Ascending aorta (tissue), 2 donors: ENCODE measurements around the gene CD302. TPM values are rescaled to one million over a fixed set of nuclear protein-coding genes. Genes with fewer than 3 reads are reported as not detected.

Experiments used
- DNase-seq, 2 donors: peaks; one replicate each; pipeline ENCODE4 v3.0.0-alpha.2; 2019; ENCODE audit warnings: low spot score in 2 of 2
- H3K27ac ChIP-seq, 2 donors: fragments of 200-600 bp; sonication (generic); one replicate each; pipeline ENCODE4 v1.5.1; 2016 to 2017; ENCODE audit warnings: mild to moderate bottlenecking in 1 of 2
- H3K27me3 ChIP-seq: fragments of 200-600 bp; sonication (generic); one replicate; pipeline ENCODE4 v1.5.1; 2017
- H3K36me3 ChIP-seq, 2 donors: fragments of 200-600 bp; sonication (generic); one replicate each; pipeline ENCODE4 v1.5.1; 2016
- H3K4me1 ChIP-seq, 2 donors: fragments of 200-600 bp; sonication (generic); one replicate each; pipeline ENCODE4 v1.5.1; 2016 to 2017; ENCODE audit warnings: mild to moderate bottlenecking in 1 of 2
- H3K4me3 ChIP-seq, 2 donors: fragments of 200-600 bp; sonication (generic); one replicate each; pipeline ENCODE4 v1.5.1; 2016 to 2017; ENCODE audit warnings: mild to moderate bottlenecking in 1 of 2
- H3K9me3 ChIP-seq, 2 donors: fragments of 200-600 bp; sonication (generic); one replicate each; pipeline ENCODE4 v1.5.1; 2016
- CTCF ChIP-seq, 3 experiments: fragments of 200-600 bp in 2 of 3; fragments of 450-650 bp in 1 of 3; sonication (generic) in 2 of 3; IDR thresholded peaks; one replicate each; pipeline ENCODE4 v1.5.1; 2016 to 2019; ENCODE audit warnings: antibody characterized with exemption in 3 of 3, mild to moderate bottlenecking in 1 of 3, moderate library complexity in 1 of 3
- intact Hi-C: fragments of 100-400 bp; cut with DNase I; formaldehyde crosslinking; loops from one replicate; pipeline ENCODE4 v1.15.1; 2023
- total RNA-seq: library from RNA; depleted of rRNA; stranded (reverse); fragments of >200 nt; gene quantifications from one replicate; pipeline ENCODE4 v1.1.0, GENCODE V29; 2016

CD302 gene
- total RNA-seq, 1 donor from 2014 or later, result 30.9 TPM

DNA sequence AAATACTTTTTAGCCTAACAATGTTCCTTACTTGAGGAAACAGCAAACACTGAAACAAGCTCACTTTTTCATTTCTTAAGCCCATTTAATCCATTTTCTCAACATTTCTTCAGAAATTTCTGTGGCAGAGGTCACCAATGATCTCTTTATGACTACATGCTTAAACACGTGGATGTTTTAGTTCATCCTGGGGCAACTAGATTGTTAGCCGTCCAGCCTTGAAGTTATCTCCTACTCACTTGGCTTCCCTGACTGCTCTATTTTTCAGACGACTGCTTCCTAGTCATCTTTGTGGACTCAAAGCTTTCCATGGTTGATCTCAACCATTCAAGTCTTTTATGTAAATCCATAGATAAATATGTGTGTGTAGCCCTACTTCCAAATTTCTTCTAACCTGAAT lies 24.1 kb downstream of the CD302 start:
- H3K4me3 ChIP-seq, result no peak overlapping the region
- H3K9me3 ChIP-seq, result no peaks in the 10 kb centered on the region
- peaks cover 9 to 18% of the 10 kb centered on the region in 2 donors for H3K36me3 ChIP-seq
- TF ChIP-seq CTCF (IDR thresholded peaks at IDR 0.05), result no peak
- H3K27me3 ChIP-seq, result no peaks in the 10 kb centered on the region
- H3K27ac ChIP-seq, result no peak overlapping the region
- H3K4me1 ChIP-seq, result no peaks in the 10 kb centered on the region
- intact Hi-C loops, result no loop called here
- no peak for DNase-seq

DNA sequence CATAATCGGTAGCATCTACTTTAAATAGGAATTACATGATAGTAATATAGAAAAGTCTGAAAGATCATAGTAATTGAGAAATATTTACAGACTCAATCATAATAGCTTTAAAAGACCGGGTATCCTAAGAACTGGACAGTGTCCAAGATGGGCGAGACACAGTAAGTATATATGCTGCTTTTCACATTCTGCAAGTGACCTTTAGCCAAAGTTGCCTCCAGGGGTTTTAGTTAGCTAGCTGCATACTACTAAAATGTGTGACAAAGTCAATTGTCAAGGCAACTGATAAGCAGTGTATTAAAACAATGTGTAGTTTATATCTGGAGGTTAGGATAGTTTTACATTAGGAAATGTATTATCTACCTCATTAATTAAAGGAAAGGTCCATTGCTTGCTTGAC lies 24.6 kb downstream of the CD302 start:
- no peak for DNase-seq
- Histone ChIP-seq H3K4me3 (no peak overlapping the region), H3K4me1 (no peaks in the 10 kb centered on the region), H3K27me3 (no peaks in the 10 kb centered on the region), H3K36me3 (peaks cover 9 to 18% of the 10 kb centered on the region in 2 donors), H3K9me3 (no peaks in the 10 kb centered on the region), H3K27ac (no peak overlapping the region)
- no peak for TF ChIP-seq CTCF (IDR thresholded peaks at IDR 0.05)
- intact Hi-C loops, result no loop called here

- TF ChIP-seq CTCF (IDR thresholded peaks at IDR 0.05), result no peak
- intact Hi-C loops, result no loop called here
- Histone ChIP-seq H3K27me3 (no peaks in the 10 kb centered on the region), H3K9me3 (no peaks in the 10 kb centered on the region), H3K4me1 (no peaks in the 10 kb centered on the region), H3K4me3 (no peak overlapping the region), H3K27ac (no peak overlapping the region), H3K36me3 (peaks cover 12 to 19% of the 10 kb centered on the region in 2 donors)
- no peak for DNase-seq
These were observed 28.9 kb downstream of the CD302 start for GRCh38 chr2:159769147-159769546.

DNA sequence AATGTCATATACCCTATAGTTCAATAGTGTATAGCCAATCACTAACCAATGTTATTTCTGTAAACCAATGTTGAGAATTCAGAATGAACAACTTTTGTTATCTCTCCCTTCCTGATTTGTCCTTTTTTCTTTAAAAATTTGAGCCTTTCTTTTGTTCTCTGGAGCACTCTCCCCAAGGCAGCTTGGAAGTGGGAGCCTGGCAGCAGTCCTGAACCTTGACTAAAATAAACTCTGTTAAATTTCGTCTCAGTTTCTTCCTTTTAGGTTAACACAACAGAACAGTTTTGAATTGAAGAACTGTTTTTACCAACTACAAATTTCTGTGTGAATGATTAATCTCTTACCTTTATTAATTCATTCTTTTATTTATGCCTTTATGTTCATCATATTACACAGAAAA lies 35.9 kb downstream of the CD302 start:
- DNase-seq, result no peak
- Histone ChIP-seq H3K4me3 (no peak overlapping the region), H3K27me3 (no peaks in the 10 kb centered on the region), H3K4me1 (peaks cover 0 to 7% of the 10 kb centered on the region in 2 donors), H3K9me3 (no peaks in the 10 kb centered on the region), H3K27ac (peak overlapping the region; percentile 21 to 30), H3K36me3 (peaks cover 10 to 31% of the 10 kb centered on the region in 2 donors)
- no peak for TF ChIP-seq CTCF (IDR thresholded peaks at IDR 0.05)
- intact Hi-C loops, result no loop called here

DNA sequence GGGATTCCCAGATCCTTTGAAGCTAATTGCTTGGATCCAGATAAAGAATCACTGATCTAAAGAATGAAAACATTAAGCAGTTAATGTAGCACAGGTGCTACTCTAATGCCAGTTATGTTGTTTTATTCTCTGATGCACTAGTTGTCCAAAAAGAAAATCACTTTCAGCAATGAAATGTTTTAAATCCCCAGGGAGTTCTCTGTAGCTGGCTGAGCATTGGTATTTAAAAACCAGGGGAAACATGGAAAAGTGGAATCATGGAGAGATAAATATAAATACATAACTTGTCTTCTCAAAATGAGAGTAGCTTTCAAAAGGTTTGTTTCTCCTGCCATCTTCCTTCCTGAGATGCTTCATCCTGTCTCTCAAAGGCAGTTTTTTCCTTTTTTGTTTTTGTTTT lies 37.7 kb downstream of the CD302 start:
- TF ChIP-seq CTCF (IDR thresholded peaks at IDR 0.05), result no peak
- H3K27me3 ChIP-seq, result no peaks in the 10 kb centered on the region
- H3K4me1 ChIP-seq, result peaks cover 0 to 7% of the 10 kb centered on the region in 2 donors
- intact Hi-C loops, result no loop called here
- DNase-seq, result no peak
- no peak overlapping the region for H3K4me3 ChIP-seq
- peak overlapping the region in 1 of 2 donors; percentile 26 for H3K27ac ChIP-seq
- peaks cover 10 to 34% of the 10 kb centered on the region in 2 donors for H3K36me3 ChIP-seq
- H3K9me3 ChIP-seq, result no peaks in the 10 kb centered on the region

GRCh38 chr2:159759577-159759976 lies 38.4 kb downstream of the CD302 start:
- Histone ChIP-seq H3K9me3 (no peaks in the 10 kb centered on the region), H3K4me3 (no peak overlapping the region), H3K36me3 (peaks cover 10 to 36% of the 10 kb centered on the region in 2 donors), H3K27ac (no peak overlapping the region), H3K4me1 (peaks cover 0 to 7% of the 10 kb centered on the region in 2 donors), H3K27me3 (no peaks in the 10 kb centered on the region)
- DNase-seq, result no peak
- intact Hi-C loops, result no loop called here
- TF ChIP-seq CTCF (IDR thresholded peaks at IDR 0.05), result no peak
